ENCODE measurements around the gene CFAP74.

- TF ChIP-seq POLR2A (IDR thresholded peaks at IDR 0.05) (no peak), CTCF (IDR thresholded peaks at IDR 0.05) (no peak)
These were observed 35.7 kb downstream of the CFAP74 start for GRCh38 chr1:1967879-1968278.

All from tibial nerve (tissue), 3 donors.